Ectodermal cell (in vitro differentiated cells): Measurements from ENCODE around the gene DHRS13.
"Not testable (repeated sequence)": the region's sequence is repeated elsewhere in the genome, so short reads cannot be mapped to it uniquely, and the experiment has no call there.

Source experiments
- H3K27ac ChIP-seq: 2 replicates; pipeline ENCODE4 v1.7.0; 2013; ENCODE audit warnings: mild to moderate bottlenecking, low read depth, low read length; ENCODE audit not compliant: insufficient read depth, poor library complexity, severe bottlenecking
- H3K27me3 ChIP-seq: 2 replicates; pipeline ENCODE4 v1.7.0; 2013; ENCODE audit warnings: mild to moderate bottlenecking, low read length; ENCODE audit not compliant: insufficient read depth, control insufficient read depth, poor library complexity, severe bottlenecking
- H3K36me3 ChIP-seq: one replicate; pipeline ENCODE4 v1.7.0; 2013; ENCODE audit warnings: low read length; ENCODE audit not compliant: control insufficient read depth, insufficient read depth
- H3K4me1 ChIP-seq: one replicate; pipeline ENCODE4 v1.7.0; 2013; ENCODE audit warnings: low read length; ENCODE audit not compliant: control insufficient read depth, insufficient read depth
- H3K4me3 ChIP-seq: 2 replicates; pipeline ENCODE4 v1.7.0; 2013; ENCODE audit warnings: low read depth, low read length, control low read depth; ENCODE audit not compliant: insufficient read depth
- H3K9me3 ChIP-seq: 2 replicates; pipeline ENCODE4 v1.7.0; 2013; ENCODE audit warnings: mild to moderate bottlenecking, low read length, moderate library complexity; ENCODE audit not compliant: control insufficient read depth
- WGBS, 2 experiments: methylation state at CpG; one replicate each; pipeline ENCODE4 v1.1.7; 2013; ENCODE audit warnings: missing lambda C conversion rate in 2 of 2; 5-methylcytosine and 5-hydroxymethylcytosine counted together

DHRS13 gene

DNA sequence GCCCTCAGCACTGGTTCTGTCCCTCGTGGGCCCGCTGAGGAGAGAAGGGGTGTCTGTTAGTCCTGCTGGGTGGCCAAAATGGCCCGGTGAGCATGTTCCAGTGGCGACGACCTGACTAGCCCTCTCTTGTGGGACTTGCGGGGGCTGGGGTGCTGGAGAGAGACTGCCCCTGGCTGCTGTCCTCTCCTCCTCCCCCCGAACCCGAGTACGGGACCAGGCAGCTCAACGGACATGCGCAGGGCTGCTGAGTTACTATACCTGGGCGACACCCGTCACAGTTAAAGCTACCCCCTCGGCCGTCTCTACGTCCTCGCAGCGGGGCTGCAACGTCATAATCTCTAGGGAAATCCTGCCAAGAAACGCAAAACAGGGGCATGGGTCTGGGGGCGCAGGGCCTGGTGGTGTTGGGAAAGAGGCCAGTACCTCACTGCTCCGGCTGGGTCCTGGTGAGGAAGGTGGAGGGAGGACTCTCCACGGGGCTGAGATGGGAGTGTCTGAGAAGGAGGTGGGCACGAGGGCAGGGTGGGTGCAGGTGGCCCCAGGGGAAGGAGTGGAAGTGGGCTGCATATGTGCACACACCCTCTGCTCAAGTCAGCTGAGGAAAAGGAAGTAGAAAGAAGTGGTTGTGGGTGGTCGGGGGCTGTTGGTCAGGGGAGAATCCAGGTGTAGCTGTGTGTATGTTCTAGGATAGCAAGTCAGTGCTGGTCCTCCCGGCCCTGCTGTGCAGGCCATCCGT lies 18.7 kb downstream of the DHRS13 start:
- Histone ChIP-seq H3K36me3 (peaks cover 32% of the 10 kb centered on the region), H3K4me1 (no peaks in the 10 kb centered on the region), H3K27me3 (no peaks in the 10 kb centered on the region), H3K27ac (no peak overlapping the region), H3K4me3 (no peak overlapping the region), H3K9me3 (no peaks in the 10 kb centered on the region)
- 94 to 95% methylated on average over 27 of the region's 27 CpGs for WGBS, 2 experiments

DNA sequence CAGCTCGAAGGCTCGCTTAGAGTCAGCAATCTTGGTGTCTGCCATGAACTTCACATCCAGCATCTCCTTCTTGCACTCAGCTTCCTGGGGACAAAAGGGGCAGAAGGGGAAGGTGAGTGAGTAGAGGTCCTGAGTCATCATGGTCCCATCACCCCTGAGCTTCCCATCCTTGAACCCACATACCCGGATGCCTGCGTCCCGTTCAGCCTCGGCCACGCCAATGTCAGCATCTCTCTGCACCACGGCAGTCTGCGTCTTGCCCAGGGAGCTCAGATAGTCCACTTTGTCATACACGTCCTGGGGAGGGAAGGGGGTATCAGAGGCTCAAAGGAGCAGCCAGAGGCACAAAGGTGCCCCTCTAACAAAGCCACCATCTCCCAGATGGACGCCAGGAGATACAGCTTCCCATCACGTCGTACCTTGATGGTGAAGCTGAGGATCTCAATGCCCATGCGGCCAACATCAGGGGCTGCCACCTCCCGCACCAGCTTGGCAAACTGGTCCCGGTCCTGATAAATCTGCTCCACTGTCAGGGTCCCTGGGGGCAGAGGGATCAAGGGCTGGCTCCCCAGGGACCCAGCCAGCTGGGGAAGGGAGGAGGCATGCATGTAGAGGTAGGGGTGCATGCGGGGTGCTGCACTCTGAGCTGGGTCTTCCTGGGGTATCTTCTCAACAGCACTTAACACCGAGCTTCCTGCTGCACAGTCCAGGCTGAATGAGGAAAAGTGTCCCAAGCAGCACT lies 20.6 kb downstream of the DHRS13 start:
- H3K9me3 ChIP-seq = no peaks in the 10 kb centered on the region
- H3K27me3 ChIP-seq = no peaks in the 10 kb centered on the region
- peaks cover 32% of the 10 kb centered on the region for H3K36me3 ChIP-seq
- no peaks in the 10 kb centered on the region for H3K4me1 ChIP-seq
- H3K4me3 ChIP-seq = no peak overlapping the region
- WGBS, 2 experiments = 96 to 97% methylated on average over 18 of the region's 18 CpGs
- H3K27ac ChIP-seq = no peak overlapping the region

DNA sequence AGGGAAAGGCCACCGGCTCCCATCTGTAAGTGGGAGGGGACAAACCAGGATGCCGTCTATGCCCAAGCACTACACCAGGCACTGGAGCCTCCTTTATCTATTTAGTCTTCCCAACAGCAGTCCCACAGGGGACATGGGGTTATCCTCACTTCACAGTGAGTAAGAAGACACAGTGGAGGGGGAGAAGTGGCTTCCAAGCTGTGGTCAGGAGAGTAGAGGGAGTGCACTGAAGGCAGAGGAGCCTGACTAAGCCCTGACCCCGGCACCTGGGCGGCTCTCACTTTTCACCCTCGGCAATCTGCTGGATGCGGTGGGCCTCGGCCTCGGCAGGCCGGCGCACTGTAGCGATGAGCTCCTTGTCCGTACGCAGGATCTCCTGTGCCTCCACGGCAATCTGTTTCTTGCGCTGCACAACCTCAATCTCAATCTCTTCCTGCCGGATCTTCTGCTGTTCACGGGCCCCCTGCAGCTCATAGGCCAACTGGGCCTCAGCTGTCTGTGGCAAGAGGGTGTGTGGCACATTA lies 21.3 kb downstream of the DHRS13 start:
- Histone ChIP-seq H3K9me3 (no peaks in the 10 kb centered on the region), H3K36me3 (peaks cover 32% of the 10 kb centered on the region), H3K27me3 (no peaks in the 10 kb centered on the region), H3K4me1 (no peaks in the 10 kb centered on the region), H3K27ac (no peak overlapping the region), H3K4me3 (no peak overlapping the region)
- WGBS, 2 experiments = 96% methylated on average over 17 of the region's 17 CpGs

DNA sequence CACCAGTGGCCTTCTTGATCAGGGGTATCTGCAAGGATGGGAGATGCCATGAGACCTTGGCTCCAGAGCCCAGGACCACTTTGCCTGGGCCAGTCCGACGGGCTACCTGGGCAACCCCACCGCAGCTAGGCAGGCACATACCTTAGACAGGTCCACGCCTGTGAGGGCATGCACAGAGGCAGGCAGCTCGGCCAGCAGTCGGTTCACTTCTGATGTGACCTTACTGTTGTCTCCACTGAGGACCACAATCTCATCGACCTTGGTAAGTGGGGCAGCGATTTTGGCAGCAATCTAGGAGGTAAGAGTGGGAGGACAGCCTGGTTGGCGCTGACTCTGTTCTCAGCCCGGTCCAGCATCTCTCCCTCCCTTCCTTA lies 22.3 kb downstream of the DHRS13 start:
- no peaks in the 10 kb centered on the region for H3K27me3 ChIP-seq
- H3K4me1 ChIP-seq = no peaks in the 10 kb centered on the region
- peaks cover 32% of the 10 kb centered on the region for H3K36me3 ChIP-seq
- no peak overlapping the region for H3K27ac ChIP-seq
- WGBS, 2 experiments = 95 to 96% methylated on average over 10 of the region's 10 CpGs
- no peak overlapping the region for H3K4me3 ChIP-seq
- no peaks in the 10 kb centered on the region for H3K9me3 ChIP-seq

DNA sequence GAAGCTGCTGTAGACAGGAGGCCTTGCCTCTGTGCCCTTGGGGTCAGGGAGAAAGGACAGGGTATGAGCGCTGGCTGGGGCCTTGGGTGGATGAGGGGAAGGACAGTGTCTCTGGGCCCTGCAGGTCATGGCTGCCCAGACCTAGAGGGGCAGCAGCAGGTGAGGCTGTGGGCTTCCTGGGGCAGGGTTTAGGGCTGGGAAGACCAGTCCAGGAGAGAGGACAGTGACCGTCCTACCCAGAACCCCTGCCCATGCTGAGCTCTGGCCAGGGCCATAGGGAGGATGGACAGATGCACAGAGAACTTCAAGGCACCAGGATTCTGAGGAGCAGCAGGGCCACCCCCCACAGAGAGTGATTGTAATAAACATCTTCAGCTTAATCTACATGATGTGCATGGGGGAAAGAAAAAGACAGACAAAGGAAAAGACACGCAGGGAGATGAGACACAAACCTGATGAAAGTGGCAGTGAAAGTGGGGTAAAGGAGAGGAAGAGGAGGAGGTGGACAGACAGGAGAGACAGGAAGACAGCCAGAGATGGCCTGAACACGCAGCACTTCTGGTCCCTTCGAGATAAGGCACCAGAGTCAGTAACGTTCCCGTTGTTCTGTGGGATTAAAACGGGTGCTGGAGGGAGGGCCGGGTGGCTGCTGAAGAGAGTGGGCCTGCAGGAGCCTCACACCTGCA lies 22.9 kb downstream of the DHRS13 start:
- 85% methylated on average over 9 of the region's 9 CpGs for WGBS, 2 experiments
- peaks cover 28% of the 10 kb centered on the region for H3K36me3 ChIP-seq
- no peak overlapping the region for H3K4me3 ChIP-seq
- H3K9me3 ChIP-seq = no peaks in the 10 kb centered on the region
- H3K4me1 ChIP-seq = no peaks in the 10 kb centered on the region
- no peaks in the 10 kb centered on the region for H3K27me3 ChIP-seq
- no peak overlapping the region for H3K27ac ChIP-seq

DNA sequence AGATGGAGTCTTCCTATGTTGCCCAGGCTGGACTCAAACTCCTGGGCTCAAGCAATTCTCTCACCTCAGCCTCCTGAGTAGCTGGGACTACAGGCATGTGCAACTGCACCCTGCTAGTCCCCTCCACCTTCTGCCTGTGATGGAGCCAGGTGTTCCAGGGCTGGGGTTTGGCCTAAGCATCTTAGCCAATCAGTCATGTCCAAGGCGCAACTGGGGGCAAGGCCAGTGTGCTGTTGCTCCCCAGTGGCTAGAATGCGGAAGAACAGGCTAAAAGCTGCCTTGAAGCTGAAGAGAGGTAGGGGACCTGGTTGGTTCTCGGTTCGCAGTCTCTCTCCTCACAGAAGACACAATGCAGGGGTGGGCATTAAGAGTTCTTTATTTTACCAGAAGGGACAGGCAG lies 23.9 kb downstream of the DHRS13 start:
- no peaks in the 10 kb centered on the region for H3K27me3 ChIP-seq
- H3K36me3 ChIP-seq = peaks cover 25% of the 10 kb centered on the region
- WGBS, 2 experiments = 69 to 74% methylated on average over 4 of the region's 4 CpGs

DNA sequence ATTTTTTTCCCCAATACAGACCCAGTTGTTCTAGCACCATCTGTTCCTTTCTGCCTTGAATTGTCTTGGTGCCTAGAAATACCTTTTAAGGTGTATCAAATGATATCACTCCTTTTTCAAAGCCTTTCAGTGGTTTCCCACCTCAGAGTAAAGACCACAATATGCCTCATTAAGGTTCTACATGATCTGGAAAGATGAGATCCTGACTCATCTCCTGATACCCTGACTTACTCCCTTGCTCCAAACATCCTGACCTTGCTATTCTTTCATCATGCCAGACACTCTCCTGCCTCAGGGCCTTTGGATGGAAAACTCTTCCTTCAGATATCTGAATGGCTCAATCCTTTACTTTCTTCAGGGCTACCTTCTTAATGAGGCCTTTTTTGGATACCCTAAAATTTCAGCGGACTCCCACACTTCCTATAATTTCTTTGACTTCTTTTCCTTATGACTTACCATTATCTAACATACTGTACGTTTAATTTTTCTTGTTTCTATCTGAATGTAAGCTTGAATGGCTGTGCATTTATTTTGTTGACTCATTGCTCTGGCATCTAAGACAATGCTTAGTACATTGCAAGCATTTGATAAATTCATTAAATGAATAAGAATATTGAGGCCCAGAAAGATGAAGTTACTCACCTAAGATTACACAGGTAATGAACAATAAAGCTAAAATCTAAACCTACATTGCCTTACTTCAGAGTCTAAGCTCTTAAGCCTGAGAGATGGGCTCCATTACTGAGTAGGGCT lies 24.5 kb downstream of the DHRS13 start:
- Histone ChIP-seq H3K4me1 (no peaks in the 10 kb centered on the region), H3K9me3 (no peaks in the 10 kb centered on the region), H3K36me3 (peaks cover 25% of the 10 kb centered on the region), H3K4me3 (no peak overlapping the region), H3K27me3 (no peaks in the 10 kb centered on the region), H3K27ac (no peak overlapping the region)
- WGBS, 2 experiments = 95 to 100% methylated on average over 1 to 2 of the region's 2 CpGs

More for the DNA sequence above, 23.9 kb downstream of the DHRS13 start:
- Histone ChIP-seq H3K4me1 (no peaks in the 10 kb centered on the region), H3K27ac (no peak overlapping the region), H3K4me3 (no peak overlapping the region), H3K9me3 (no peaks in the 10 kb centered on the region)

DNA sequence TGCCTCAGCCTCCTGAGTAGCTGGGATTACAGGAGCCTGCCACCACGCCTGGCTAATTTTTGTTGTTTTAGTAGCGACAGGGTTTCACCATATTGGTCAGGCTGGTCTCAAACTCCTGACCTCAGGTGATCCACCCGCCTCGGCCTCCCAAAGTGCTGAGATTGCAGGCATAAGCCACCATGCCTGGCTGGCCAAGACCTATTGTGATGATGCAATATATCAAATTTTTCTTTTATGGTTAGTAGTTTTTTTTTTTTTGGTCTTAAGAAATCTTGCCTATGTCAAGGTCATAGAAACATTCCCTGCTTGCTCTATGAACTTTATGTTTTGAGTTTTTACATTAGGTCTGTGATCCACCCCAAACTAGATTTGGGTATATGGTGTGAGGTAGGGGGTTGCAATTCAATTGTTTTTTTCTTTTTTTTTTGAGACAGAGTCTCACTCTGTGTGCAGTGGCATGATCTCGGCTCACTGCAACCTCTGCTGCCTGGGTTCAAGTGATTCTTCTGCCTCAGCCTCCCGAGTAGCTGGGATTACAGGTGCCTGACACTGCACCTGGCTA lies 25.6 kb downstream of the DHRS13 start:
- peaks cover 19% of the 10 kb centered on the region for H3K36me3 ChIP-seq
- H3K4me1 ChIP-seq, H3K27ac ChIP-seq, H3K27me3 ChIP-seq, H3K4me3 ChIP-seq, H3K9me3 ChIP-seq: not testable (repeated sequence)
- WGBS, 2 experiments = 93 to 95% methylated on average over 6 of the region's 6 CpGs

DNA sequence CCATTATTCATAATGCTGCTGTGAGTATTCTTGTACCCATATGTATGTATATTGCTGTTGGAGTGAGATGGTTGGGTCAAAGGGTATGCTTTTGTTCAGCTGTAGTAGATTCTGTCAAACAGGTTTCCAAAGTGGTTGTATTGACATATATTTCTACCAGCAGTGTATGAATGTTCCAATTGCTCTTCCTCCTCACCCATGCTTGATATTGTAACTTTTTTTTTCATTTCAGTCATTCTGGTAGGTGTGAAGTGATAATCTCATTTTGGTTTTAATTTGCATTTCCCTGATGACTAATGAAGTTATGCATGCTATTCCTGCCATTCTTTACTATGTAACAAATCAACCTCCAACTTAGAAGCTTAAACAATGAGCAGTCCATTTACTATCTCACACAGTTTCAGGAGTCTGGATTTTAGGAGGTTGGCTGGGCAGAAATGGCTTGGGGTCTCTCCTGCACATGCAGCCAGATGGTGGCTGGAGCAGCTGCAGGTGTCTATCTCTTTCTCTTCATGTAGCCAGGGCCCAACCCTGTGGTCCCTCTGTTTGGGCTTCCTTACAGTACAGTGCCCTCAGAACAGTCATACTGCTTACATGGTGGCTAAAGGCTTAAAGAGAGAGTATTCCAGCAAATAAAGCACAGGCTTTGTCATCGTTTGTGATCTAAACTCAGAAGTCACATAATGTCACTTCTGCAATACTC lies 26.9 kb downstream of the DHRS13 start:
- Histone ChIP-seq H3K9me3 (no peaks in the 10 kb centered on the region), H3K4me3 (no peak overlapping the region), H3K36me3 (peaks cover 9% of the 10 kb centered on the region), H3K4me1 (no peaks in the 10 kb centered on the region), H3K27ac (no peak overlapping the region), H3K27me3 (no peaks in the 10 kb centered on the region)
- 89 to 92% methylated on average over 1 of the region's 1 CpG for WGBS, 2 experiments
